Neutrophil (primary cell): ENCODE measurements around the gene PSME3.
"Not testable (repeated sequence)": the region's sequence is repeated elsewhere in the genome, so short reads cannot be mapped to it uniquely, and the experiment has no call there.

Experiments
- H3K27ac ChIP-seq: fragments of 200-600 bp; sonication (generic); 2 replicates; pipeline ENCODE4 v1.5.1; 2016; ENCODE audit warnings: mild to moderate bottlenecking, moderate library complexity
- H3K27me3 ChIP-seq: fragments of 200-600 bp; sonication (generic); 2 replicates; pipeline ENCODE4 v1.6.0; 2016; ENCODE audit warnings: mild to moderate bottlenecking
- H3K36me3 ChIP-seq: fragments of 200-600 bp; sonication (generic); 2 replicates; pipeline ENCODE4 v1.5.1; 2017
- H3K4me1 ChIP-seq, 2 experiments: fragments of 200-600 bp in 1 of 2; sonication (generic) in 1 of 2; 1 replicate in 1 of 2; 2 replicates in 1 of 2; pipeline versions ENCODE4 v1.5.1 to v1.6.1; 2013 to 2016; ENCODE audit warnings: low read depth in 1 of 2, low read length in 1 of 2, mild to moderate bottlenecking in 1 of 2, moderate library complexity in 1 of 2; ENCODE audit not compliant: control insufficient read depth in 1 of 2, insufficient read depth in 1 of 2
- H3K4me3 ChIP-seq, 2 experiments: fragments of 200-600 bp in 1 of 2; sonication (generic) in 1 of 2; 1 replicate in 1 of 2; 2 replicates in 1 of 2; pipeline ENCODE4 v1.5.1; 2013 to 2016; ENCODE audit warnings: low read depth in 1 of 2, low read length in 1 of 2, mild to moderate bottlenecking in 1 of 2, moderate library complexity in 1 of 2
- H3K9me3 ChIP-seq: fragments of 200-600 bp; sonication (generic); 2 replicates; pipeline ENCODE4 v1.5.1; 2016
- TF ChIP-seq, protein P1 (sequence below): fragments of 200-600 bp; sonication (generic); IDR thresholded peaks from 2 replicates; pipeline ENCODE4 v1.5.1; 2016; ENCODE audit warnings: antibody characterized with exemption

PSME3 gene

DNA sequence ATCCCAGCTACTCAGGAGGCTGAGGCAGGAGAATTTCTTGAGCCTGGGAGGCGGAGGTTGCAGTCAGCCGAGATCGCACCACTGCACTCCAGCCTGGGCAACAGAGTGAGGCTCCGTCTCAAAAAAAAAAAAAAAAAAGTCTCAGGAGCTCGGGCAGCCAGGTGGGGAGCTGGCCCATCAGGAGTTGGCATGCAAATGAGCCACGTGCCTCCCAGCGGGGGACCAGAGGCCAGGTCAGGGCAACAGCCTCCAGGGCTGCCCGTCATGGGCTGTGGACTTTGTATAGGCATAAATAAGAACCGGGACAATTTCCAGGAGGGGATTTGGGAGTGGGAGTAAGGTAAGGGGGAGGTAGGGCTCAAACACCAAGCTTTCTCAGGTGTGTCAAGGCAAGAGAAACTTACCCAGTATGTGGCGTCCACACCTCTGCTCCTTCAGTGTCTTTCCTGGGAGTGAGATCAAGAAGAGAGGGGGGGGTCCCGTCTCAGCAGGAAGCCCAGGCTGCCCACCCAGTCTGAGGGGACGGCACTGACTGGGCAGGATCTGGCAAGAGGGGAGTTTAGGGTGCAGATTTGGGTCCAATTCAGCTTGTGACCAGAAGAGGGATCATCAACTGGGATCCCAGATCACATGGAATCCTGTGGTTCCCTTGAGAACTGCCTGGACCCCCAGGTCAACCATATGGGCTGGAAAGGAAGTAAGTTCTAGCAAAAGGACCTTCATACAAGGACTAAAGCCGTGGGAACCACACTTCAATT, 45.1 kb downstream of the PSME3 start:
- Histone ChIP-seq H3K4me3 (no peak overlapping the region), H3K4me1 (no peaks in the 10 kb centered on the region), H3K9me3 (no peaks in the 10 kb centered on the region), H3K27ac (no peak overlapping the region), H3K36me3 (peaks cover 85% of the 10 kb centered on the region), H3K27me3 (no peaks in the 10 kb centered on the region)
- TF ChIP-seq, protein P1, sequence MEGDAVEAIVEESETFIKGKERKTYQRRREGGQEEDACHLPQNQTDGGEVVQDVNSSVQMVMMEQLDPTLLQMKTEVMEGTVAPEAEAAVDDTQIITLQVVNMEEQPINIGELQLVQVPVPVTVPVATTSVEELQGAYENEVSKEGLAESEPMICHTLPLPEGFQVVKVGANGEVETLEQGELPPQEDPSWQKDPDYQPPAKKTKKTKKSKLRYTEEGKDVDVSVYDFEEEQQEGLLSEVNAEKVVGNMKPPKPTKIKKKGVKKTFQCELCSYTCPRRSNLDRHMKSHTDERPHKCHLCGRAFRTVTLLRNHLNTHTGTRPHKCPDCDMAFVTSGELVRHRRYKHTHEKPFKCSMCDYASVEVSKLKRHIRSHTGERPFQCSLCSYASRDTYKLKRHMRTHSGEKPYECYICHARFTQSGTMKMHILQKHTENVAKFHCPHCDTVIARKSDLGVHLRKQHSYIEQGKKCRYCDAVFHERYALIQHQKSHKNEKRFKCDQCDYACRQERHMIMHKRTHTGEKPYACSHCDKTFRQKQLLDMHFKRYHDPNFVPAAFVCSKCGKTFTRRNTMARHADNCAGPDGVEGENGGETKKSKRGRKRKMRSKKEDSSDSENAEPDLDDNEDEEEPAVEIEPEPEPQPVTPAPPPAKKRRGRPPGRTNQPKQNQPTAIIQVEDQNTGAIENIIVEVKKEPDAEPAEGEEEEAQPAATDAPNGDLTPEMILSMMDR: no peak

DNA sequence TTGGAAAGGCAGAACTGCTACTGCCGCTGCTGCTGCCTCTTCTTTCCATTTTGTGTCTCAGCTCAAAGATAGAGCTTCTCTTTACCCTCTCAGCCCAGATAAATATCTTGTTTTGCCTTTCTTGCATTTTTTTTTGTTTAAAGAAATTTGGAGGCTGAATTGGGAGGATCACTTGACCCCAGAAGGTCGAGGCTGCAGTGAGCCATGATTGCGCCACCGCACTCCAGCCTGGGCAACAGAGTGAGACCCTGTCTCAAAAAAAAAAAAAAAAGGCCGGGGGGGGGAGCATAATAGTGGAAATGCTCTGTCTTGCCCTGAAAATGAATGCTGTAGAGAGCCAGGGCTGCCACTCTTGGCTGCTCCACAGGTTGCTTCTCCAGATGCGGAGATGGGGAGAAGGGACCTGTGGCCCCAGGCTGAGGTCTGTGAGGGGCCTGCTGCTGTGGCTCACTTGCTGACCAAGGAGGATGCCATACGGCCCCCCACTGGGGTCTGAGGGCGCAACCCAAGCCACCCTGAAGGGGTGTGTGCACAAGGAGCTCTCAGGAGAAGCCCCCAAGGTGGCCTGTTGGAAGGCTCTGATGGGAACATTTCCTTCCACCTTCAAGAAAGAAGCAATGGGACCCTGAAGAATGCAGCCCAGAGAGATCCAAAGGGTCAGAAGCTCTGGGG, 45.9 kb downstream of the PSME3 start:
- Histone ChIP-seq H3K9me3 (no peaks in the 10 kb centered on the region), H3K36me3 (peaks cover 78% of the 10 kb centered on the region), H3K27ac (no peak overlapping the region), H3K27me3 (no peaks in the 10 kb centered on the region), H3K4me3 (no peak overlapping the region), H3K4me1 (peaks cover 7% of the 10 kb centered on the region in 2 experiments)
- TF ChIP-seq, protein P1: no peak

DNA sequence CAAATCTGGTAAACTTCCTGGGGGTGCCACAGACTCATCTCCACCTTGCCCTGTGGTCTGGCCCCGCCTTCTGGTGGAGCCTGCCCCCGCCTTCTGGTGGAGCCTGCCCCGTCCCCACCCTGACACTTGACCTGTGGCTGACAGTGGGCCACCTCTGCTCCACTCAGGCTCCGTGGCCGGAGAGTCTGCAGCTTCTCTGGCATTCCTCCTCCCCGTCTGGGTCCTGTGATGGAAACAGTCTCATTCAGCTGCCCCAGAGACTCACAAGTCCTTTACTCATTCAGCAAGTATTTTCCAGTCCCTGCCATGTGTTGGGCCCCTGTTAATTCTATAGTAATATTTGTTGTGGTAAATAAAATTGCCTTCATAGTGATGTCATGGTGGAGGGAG, 46.4 kb downstream of the PSME3 start:
- TF ChIP-seq, protein P1: no peak
- Histone ChIP-seq H3K27ac (no peak overlapping the region), H3K27me3 (no peaks in the 10 kb centered on the region)

DNA sequence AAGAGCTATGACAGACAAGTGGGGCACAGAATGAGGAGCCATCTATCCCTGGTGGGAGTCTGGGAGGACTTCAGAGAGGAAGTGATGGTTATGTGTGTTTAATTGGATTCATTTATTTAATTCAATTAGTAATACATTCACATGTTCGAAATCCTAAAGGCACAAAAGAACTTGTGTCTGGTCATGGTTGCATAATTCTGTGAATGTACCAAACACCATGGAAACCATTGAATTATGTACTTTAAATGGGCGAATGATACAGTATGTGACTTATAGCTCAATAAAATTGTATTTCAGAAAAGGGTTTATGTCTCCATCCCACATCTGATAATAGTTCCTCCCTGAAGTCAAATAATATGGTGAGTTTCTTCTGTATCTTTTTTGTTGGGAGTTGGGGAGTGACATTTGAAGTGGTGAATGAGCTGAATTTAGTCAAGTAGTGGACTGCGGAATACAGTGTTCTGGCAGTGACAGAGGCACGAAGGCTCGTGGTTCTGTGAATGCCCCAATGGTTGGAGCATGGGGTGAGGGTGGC, 47.6 kb downstream of the PSME3 start:
- no peak overlapping the region for H3K4me3 ChIP-seq
- H3K27ac ChIP-seq: no peak overlapping the region
- no peaks in the 10 kb centered on the region for H3K9me3 ChIP-seq
- TF ChIP-seq, protein P1: no peak
- no peaks in the 10 kb centered on the region for H3K27me3 ChIP-seq
- peaks cover 25% of the 10 kb centered on the region in 2 experiments for H3K4me1 ChIP-seq
- peaks cover 61% of the 10 kb centered on the region for H3K36me3 ChIP-seq

More for the DNA sequence above, 46.4 kb downstream of the PSME3 start:
- peaks cover 13% of the 10 kb centered on the region in 2 experiments for H3K4me1 ChIP-seq
- H3K9me3 ChIP-seq: no peaks in the 10 kb centered on the region
- H3K36me3 ChIP-seq: peaks cover 74% of the 10 kb centered on the region
- no peak overlapping the region for H3K4me3 ChIP-seq

DNA sequence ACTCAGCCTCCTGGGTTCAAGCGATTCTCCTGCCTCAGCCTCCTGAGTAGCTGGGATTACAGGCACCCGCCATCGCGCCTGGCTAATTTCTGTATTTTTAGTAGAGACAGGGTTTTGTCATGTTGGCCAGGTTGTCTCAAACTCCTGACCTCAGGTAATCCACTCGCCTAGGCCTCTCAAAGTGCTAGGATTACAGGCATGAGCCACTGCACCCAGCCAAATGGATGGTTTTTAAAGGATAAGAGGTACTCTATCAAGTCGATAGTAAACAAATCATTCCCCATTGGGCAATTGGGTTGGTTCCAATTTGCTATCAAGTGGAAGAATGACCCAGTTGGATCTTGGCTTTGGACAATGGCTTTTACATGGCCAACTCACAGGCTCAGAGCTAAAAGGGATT, 48.5 kb downstream of the PSME3 start:
- not testable (repeated sequence) for H3K27ac ChIP-seq, H3K9me3 ChIP-seq, H3K4me3 ChIP-seq, H3K27me3 ChIP-seq
- Histone ChIP-seq H3K36me3 (peaks cover 53% of the 10 kb centered on the region), H3K4me1 (peaks cover 34% of the 10 kb centered on the region in 2 experiments)

DNA sequence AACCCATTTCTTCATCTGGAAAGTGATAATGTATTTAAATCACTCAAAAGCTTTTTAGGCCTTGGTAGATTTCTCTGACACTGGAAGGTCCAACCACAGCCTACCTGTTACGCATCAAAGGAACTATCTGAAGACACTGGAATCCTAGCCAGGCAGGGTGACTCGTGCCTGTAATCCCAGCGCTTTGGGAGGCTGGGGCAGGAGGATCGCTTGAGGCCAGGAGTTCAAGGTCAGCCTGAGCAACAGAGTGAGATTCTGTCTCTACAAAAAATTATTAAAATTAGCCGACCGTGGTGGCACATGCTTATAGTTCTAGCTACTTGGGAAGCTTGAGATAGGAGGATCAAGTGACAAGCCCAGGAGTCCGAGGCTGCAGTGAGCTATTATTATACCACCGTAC, 49.0 kb downstream of the PSME3 start:
- H3K4me3 ChIP-seq: no peak overlapping the region
- peaks cover 38% of the 10 kb centered on the region in 2 experiments for H3K4me1 ChIP-seq
- H3K9me3 ChIP-seq: no peaks in the 10 kb centered on the region
- no peak overlapping the region for H3K27ac ChIP-seq
- no peaks in the 10 kb centered on the region for H3K27me3 ChIP-seq
- H3K36me3 ChIP-seq: peaks cover 49% of the 10 kb centered on the region
- TF ChIP-seq, protein P1: no peak
